Fibroblast of lung (primary cell): Measurements from ENCODE around the gene ACP4. TPM values are rescaled to one million over a fixed set of nuclear protein-coding genes. Genes with fewer than 3 reads are reported as not detected.

ENCODE experiments used
- DNase-seq, 2 donors: peaks; one replicate each; pipeline versions ENCODE4 v3.0.0 to v3.0.0-alpha.2; 2010; ENCODE audit warnings: low read depth in 2 of 2
- H2AFZ ChIP-seq: 2 replicates; pipeline ENCODE4 v1.5.1; 2012; ENCODE audit warnings: low read length, control low read depth, inconsistent platforms
- H3K27ac ChIP-seq: 2 replicates; pipeline ENCODE4 v1.5.1; 2011; ENCODE audit warnings: low read length, control low read depth; ENCODE audit not compliant: insufficient read depth
- H3K27me3 ChIP-seq: 2 replicates; pipeline ENCODE4 v1.5.1; 2011; ENCODE audit warnings: mild to moderate bottlenecking, low read length; ENCODE audit not compliant: control insufficient read depth, insufficient read depth
- H3K36me3 ChIP-seq: 2 replicates; pipeline ENCODE4 v1.5.1; 2011; ENCODE audit warnings: low read length; ENCODE audit not compliant: control insufficient read depth, insufficient read depth
- H3K4me1 ChIP-seq: 2 replicates; pipeline ENCODE4 v1.5.1; 2011; ENCODE audit warnings: low read length; ENCODE audit not compliant: control insufficient read depth, insufficient read depth; ENCODE audit errors: extremely low read depth
- H3K4me2 ChIP-seq: 2 replicates; pipeline ENCODE4 v1.5.1; 2011; ENCODE audit warnings: low read length, control low read depth; ENCODE audit not compliant: insufficient read depth; ENCODE audit errors: extremely low read depth
- H3K4me3 ChIP-seq, 4 experiments: fragments of 200-600 bp in 1 of 4; sonication (generic) in 1 of 4; replicated peaks in 1 of 4; 2 replicates each; pipeline ENCODE4 v1.5.1; 2011 to 2016; ENCODE audit warnings: low read length in 4 of 4, low read depth in 3 of 4, mild to moderate bottlenecking in 3 of 4, control low read depth in 2 of 4, inconsistent platforms in 1 of 4, mixed read lengths in 1 of 4; ENCODE audit not compliant: insufficient read depth in 1 of 4; ENCODE audit errors: control extremely low read depth in 1 of 4
- H3K79me2 ChIP-seq: 2 replicates; pipeline ENCODE4 v1.5.1; 2012; ENCODE audit warnings: mild to moderate bottlenecking, low read length, inconsistent platforms; ENCODE audit not compliant: control insufficient read depth, insufficient read depth
- H3K9ac ChIP-seq: 2 replicates; pipeline ENCODE4 v1.5.1; 2011; ENCODE audit warnings: mild to moderate bottlenecking, low read length, control low read depth; ENCODE audit not compliant: insufficient read depth
- H3K9me3 ChIP-seq: 2 replicates; pipeline ENCODE4 v1.5.1; 2012; ENCODE audit warnings: low read depth, low read length; ENCODE audit not compliant: control insufficient read depth, insufficient read depth
- H4K20me1 ChIP-seq: 2 replicates; pipeline ENCODE4 v1.5.1; 2011; ENCODE audit warnings: low read length; ENCODE audit not compliant: control insufficient read depth, insufficient read depth; ENCODE audit errors: extremely low read depth
- CTCF ChIP-seq, 2 donors: IDR thresholded peaks in 1 of 2; conservative IDR thresholded peaks in 1 of 2; 1 replicate in 1 of 2; 2 replicates in 1 of 2; pipeline ENCODE4 v1.5.1; 2011 to 2012; ENCODE audit warnings: low read length in 2 of 2, control low read depth in 1 of 2, inconsistent platforms in 1 of 2, low read depth in 1 of 2, mild to moderate bottlenecking in 1 of 2
- EZH2 ChIP-seq: IDR thresholded peaks from 2 replicates; pipeline ENCODE4 v1.5.1; 2012; ENCODE audit warnings: low read length, control low read depth, mild to moderate bottlenecking; ENCODE audit errors: missing control alignments
- polyA plus RNA-seq, 2 donors: library from polyadenylated mRNA; depleted of rRNA in 1 of 2; stranded (reverse) in 1 of 2; unstranded in 1 of 2; fragments of >200 nt; gene quantifications; 2 replicates each; pipeline ENCODE4 v1.2.1, GENCODE V29; 2011 to 2012; ENCODE audit warnings: missing spikeins in 1 of 2
- total RNA-seq: library from RNA; depleted of rRNA; stranded (reverse); fragments of >200 nt; gene quantifications from 2 replicates; pipeline ENCODE4 v1.2.1, GENCODE V29; 2014

Gene ACP4
- total and polyA plus RNA-seq, 2 donors (not counting 1 experiment from before 2014, with no cell fraction given), result not detected

- H2AFZ ChIP-seq, result no peak overlapping the region
- H3K9ac ChIP-seq, result no peak overlapping the region
- no peaks in the 10 kb centered on the region for H3K4me1 ChIP-seq
- no peak for DNase-seq
- no peaks in the 10 kb centered on the region for H3K36me3 ChIP-seq
- H3K79me2 ChIP-seq, result no peaks in the 10 kb centered on the region
- no peaks in the 10 kb centered on the region for H3K9me3 ChIP-seq
- H3K4me2 ChIP-seq, result no peak overlapping the region
- H3K27me3 ChIP-seq, result peaks cover 5% of the 10 kb centered on the region
- H3K4me3 ChIP-seq, result no peak overlapping the region
- H3K27ac ChIP-seq, result no peak overlapping the region
- TF ChIP-seq CTCF (conservative IDR thresholded peaks at IDR 0.05 in 1 of 2, IDR thresholded peaks at IDR 0.05 in 1 of 2; ENCODE audit: low read depth in 1 of 2, low read length in 2 of 2), result no peak
- TF ChIP-seq EZH2, result no peak
- H4K20me1 ChIP-seq, result no peaks in the 10 kb centered on the region
Measured at GRCh38 chr19:50784710-50785109, 5.5 kb upstream of the ACP4 start.

- Histone ChIP-seq H3K9me3 (no peaks in the 10 kb centered on the region), H4K20me1 (no peaks in the 10 kb centered on the region), H2AFZ (no peak overlapping the region), H3K4me2 (no peak overlapping the region), H3K36me3 (no peaks in the 10 kb centered on the region), H3K27me3 (no peaks in the 10 kb centered on the region), H3K27ac (no peak overlapping the region), H3K9ac (no peak overlapping the region), H3K79me2 (no peaks in the 10 kb centered on the region), H3K4me1 (no peaks in the 10 kb centered on the region), H3K4me3 (no peak overlapping the region)
- DNase-seq, result no peak
- TF ChIP-seq EZH2 (no peak), CTCF (conservative IDR thresholded peaks at IDR 0.05 in 1 of 2, IDR thresholded peaks at IDR 0.05 in 1 of 2; ENCODE audit: low read depth in 1 of 2, low read length in 2 of 2) (no peak)
Measured at GRCh38 chr19:50785329-50785728, 4.9 kb upstream of the ACP4 start.

GRCh38 chr19:50790922-50791467 lies 780 bp downstream of the ACP4 start:
- Histone ChIP-seq H2AFZ (no peak overlapping the region), H3K4me2 (no peak overlapping the region), H3K4me1 (no peaks in the 10 kb centered on the region), H4K20me1 (no peaks in the 10 kb centered on the region), H3K79me2 (no peaks in the 10 kb centered on the region), H3K27me3 (no peaks in the 10 kb centered on the region), H3K36me3 (no peaks in the 10 kb centered on the region), H3K9me3 (no peaks in the 10 kb centered on the region), H3K27ac (no peak overlapping the region), H3K9ac (no peak overlapping the region), H3K4me3 (no peak overlapping the region)
- TF ChIP-seq EZH2 (no peak), CTCF (conservative IDR thresholded peaks at IDR 0.05 in 1 of 2, IDR thresholded peaks at IDR 0.05 in 1 of 2; ENCODE audit: low read depth in 1 of 2, low read length in 2 of 2) (no peak)
- peak in 1 of 2 donors; percentile 18 for DNase-seq
